GM18909 (cell line): ENCODE data around the gene NECTIN2.
A peak's percentile ranks its signal among the peaks of the same experiment; 100 is the strongest.
"Not testable (repeated sequence)": the region's sequence is repeated elsewhere in the genome, so short reads cannot be mapped to it uniquely, and the experiment has no call there.

Experiments
- ATAC-seq: cut with Tn5 transposase; IDR thresholded peaks from one replicate; pipeline ENCODE4 v1.9.1; 2021; ENCODE audit warnings: mild to moderate bottlenecking; ENCODE audit not compliant: unreplicated experiment, poor library complexity

The NECTIN2 gene

GRCh38 chr19:44903602-44904425 lies 57.7 kb downstream of the NECTIN2 start:
- peak; percentile 47 for ATAC-seq

DNA sequence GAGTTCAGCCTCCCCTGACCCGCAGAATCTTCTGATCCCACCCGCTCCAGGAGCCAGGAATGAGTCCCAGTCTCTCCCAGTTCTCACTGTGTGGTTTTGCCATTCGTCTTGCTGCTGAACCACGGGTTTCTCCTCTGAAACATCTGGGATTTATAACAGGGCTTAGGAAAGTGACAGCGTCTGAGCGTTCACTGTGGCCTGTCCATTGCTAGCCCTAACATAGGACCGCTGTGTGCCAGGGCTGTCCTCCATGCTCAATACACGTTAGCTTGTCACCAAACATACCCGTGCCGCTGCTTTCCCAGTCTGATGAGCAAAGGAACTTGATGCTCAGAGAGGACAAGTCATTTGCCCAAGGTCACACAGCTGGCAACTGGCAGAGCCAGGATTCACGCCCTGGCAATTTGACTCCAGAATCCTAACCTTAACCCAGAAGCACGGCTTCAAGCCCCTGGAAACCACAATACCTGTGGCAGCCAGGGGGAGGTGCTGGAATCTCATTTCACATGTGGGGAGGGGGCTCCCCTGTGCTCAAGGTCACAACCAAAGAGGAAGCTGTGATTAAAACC lies 58.4 kb downstream of the NECTIN2 start:
- no peak for ATAC-seq

DNA sequence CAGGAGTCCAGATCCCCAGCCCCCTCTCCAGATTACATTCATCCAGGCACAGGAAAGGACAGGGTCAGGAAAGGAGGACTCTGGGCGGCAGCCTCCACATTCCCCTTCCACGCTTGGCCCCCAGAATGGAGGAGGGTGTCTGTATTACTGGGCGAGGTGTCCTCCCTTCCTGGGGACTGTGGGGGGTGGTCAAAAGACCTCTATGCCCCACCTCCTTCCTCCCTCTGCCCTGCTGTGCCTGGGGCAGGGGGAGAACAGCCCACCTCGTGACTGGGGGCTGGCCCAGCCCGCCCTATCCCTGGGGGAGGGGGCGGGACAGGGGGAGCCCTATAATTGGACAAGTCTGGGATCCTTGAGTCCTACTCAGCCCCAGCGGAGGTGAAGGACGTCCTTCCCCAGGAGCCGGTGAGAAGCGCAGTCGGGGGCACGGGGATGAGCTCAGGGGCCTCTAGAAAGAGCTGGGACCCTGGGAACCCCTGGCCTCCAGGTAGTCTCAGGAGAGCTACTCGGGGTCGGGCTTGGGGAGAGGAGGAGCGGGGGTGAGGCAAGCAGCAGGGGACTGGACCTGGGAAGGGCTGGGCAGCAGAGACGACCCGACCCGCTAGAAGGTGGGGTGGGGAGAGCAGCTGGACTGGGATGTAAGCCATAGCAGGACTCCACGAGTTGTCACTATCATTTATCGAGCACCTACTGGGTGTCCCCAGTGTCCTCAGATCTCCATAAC lies 59.5 kb downstream of the NECTIN2 start, which contains the start of gene APOE:
Gene APOE, plus strand, starts transcription at position 360 of the 724 bp plus-strand sequence. CDS start 829 bp downstream, outside the sequence.
- no peak for ATAC-seq

- no peak for ATAC-seq
These were observed 61.5 kb downstream of the NECTIN2 start for GRCh38 chr19:44907613-44908012.

DNA sequence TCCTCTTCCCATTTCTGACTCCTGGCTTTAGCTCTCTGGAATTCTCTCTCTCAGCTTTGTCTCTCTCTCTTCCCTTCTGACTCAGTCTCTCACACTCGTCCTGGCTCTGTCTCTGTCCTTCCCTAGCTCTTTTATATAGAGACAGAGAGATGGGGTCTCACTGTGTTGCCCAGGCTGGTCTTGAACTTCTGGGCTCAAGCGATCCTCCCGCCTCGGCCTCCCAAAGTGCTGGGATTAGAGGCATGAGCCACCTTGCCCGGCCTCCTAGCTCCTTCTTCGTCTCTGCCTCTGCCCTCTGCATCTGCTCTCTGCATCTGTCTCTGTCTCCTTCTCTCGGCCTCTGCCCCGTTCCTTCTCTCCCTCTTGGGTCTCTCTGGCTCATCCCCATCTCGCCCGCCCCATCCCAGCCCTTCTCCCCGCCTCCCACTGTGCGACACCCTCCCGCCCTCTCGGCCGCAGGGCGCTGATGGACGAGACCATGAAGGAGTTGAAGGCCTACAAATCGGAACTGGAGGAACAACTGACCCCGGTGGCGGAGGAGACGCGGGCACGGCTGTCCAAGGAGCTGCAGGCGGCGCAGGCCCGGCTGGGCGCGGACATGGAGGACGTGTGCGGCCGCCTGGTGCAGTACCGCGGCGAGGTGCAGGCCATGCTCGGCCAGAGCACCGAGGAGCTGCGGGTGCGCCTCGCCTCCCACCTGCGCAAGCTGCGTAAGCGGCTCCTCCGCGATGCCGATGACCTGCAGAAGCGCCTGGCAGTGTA lies 62.2 kb downstream of the NECTIN2 start:
- ATAC-seq = no peak

- no peak for ATAC-seq
These were observed 62.8 kb downstream of the NECTIN2 start for GRCh38 chr19:44908836-44909261.

DNA sequence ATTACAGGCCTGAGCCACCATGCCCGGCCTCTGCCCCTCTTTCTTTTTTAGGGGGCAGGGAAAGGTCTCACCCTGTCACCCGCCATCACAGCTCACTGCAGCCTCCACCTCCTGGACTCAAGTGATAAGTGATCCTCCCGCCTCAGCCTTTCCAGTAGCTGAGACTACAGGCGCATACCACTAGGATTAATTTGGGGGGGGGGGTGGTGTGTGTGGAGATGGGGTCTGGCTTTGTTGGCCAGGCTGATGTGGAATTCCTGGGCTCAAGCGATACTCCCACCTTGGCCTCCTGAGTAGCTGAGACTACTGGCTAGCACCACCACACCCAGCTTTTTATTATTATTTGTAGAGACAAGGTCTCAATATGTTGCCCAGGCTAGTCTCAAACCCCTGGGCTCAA lies 63.7 kb downstream of the NECTIN2 start:
- ATAC-seq = no peak

DNA sequence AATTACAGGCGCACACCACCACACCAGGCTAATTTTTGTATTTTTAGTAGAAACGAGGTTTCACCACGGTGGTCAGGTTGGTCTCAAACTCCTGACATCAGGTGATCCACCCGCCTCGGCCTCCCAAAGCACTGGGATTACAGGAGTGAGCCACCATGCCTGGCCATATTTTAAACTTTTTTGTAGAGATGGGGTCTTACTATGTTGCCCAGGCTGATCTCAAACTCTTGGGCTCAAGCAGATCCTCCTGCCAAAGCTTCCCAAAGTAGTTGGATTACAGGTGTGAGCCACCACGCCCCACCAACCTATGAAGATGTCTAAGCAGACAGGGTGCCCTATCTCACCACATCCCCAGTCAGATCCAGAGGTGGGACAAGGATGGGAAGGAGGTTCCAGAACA lies 65.8 kb downstream of the NECTIN2 start:
- ATAC-seq = not testable (repeated sequence)

GRCh38 chr19:44912854-44913253 lies 66.8 kb downstream of the NECTIN2 start:
- no peak for ATAC-seq

DNA sequence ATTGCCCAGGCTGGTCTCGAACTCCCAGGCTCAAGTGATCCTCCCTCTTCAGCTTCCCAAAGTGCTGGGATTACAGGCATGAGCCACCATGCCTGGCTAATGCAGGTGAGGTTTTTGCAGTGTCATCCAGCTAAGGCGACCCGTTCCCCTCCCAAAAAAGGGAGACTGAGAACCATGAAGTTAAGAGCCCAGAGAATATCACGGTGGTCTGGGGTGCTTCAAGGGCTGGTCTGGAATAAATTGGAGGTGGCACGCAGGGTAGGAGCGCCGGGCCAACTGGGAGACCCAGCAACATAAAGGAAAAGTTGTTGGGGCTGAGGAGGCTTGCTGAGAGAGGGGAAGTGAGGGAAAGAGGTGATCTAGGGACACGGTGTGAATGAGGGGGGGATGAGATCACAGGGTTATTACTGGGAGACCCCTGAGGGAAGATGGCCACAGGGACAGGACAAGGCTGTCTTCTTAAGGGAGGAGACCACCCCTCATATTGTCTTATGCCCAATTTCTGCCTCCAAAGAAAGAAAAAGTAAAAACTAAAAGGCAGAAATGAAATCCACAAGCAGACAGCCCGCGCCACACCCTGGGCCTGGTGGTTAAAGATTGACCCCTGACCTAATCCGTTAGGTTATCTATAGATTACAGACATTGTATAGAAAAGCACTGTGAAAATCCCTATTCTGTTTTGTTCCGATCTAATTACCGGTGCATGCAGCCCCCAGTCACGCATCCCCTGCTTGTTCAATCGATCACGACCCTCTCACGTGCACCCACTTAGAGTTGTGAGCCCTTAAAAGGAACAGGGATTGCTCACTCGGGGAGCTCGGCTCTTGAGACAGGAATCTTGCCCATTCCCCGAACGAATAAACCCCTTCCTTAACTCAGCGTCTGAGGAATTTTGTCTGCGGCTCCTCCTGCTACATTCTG lies 67.7 kb downstream of the NECTIN2 start:
- ATAC-seq = not testable (repeated sequence)

DNA sequence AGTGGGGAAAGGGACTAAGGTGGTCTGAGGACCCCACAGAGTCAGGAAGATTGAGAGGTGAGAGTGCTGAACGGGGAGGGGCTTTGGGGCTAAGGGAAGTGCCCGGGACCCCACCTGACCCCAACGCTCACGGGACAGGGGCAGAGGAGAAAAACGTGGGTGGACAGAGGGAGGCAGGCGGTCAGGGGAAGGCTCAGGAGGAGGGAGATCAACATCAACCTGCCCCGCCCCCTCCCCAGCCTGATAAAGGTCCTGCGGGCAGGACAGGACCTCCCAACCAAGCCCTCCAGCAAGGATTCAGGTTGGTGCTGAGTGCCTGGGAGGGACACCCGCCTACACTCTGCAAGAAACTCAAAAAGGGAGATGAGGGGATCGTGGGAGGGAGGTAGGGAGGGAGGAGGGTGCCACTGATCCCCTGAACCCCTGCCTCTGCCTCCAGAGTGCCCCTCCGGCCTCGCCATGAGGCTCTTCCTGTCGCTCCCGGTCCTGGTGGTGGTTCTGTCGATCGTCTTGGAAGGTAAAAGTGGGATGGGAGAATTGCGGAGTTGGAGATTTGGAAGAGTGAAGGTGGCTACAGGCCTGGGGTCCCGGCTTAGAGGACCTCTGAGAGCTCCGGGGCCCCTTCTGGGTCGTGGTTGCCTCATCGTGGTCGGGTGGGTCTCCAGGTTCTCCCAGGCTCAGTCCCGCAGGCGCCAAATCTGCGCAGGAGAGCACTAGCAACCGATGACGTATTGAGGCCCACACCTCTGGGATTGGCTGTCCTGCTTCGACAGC lies 68.5 kb downstream of the NECTIN2 start, which contains the start of gene APOC1:
Gene APOC1, plus strand, starts transcription at position 176 of the 774 bp plus-strand sequence. Its CDS starts 284 bp downstream, at position 460.
- peak; percentile 86 for ATAC-seq

DNA sequence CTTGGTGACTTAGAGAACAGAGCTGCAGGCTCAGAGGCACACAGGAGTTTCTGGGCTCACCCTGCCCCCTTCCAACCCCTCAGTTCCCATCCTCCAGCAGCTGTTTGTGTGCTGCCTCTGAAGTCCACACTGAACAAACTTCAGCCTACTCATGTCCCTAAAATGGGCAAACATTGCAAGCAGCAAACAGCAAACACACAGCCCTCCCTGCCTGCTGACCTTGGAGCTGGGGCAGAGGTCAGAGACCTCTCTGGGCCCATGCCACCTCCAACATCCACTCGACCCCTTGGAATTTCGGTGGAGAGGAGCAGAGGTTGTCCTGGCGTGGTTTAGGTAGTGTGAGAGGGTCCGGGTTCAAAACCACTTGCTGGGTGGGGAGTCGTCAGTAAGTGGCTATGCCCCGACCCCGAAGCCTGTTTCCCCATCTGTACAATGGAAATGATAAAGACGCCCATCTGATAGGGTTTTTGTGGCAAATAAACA lies 78.2 kb downstream of the NECTIN2 start:
- ATAC-seq = no peak

GRCh38 chr19:44925114-44925891 lies 79.2 kb downstream of the NECTIN2 start:
- no peak for ATAC-seq

DNA sequence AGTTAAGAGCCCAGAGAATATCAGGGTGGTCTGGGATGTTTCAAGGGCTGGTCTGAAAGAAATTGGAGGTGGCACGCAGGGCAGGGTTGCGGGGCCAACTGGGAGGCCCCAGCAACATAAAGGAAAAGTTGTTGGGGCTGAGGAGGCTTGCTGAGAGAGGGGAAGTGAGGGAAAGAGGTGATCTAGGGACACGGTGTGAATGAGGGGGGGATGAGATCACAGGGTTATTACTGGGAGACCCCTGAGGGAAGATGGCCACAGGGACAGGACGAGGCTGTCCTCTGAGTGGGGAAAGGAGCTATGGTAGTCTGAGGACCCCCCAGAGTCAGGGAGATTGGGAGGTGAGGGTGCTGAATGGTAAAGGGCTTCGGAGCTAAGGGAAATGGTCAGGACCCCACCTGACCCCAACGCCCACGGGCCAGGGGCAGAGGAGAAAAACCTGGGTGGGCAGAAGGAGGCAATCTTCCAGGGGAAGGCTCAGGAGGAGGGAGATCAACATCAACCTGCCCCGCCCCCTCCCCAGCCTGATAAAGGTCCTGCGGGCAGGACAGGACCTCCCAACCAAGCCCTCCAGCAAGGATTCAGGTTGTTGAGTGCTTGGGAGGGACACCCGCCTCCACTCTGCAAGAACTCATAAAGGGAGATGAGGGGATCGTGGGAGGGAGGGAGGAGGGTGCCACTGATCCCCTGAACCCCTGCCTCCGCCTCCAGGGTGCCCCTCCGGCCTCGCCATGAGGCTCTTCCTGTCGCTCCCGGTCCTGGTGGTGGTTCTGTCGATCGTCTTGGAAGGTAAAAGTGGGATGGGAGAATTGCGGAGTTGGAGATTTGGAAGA lies 80.4 kb downstream of the NECTIN2 start:
- ATAC-seq = not testable (repeated sequence)

DNA sequence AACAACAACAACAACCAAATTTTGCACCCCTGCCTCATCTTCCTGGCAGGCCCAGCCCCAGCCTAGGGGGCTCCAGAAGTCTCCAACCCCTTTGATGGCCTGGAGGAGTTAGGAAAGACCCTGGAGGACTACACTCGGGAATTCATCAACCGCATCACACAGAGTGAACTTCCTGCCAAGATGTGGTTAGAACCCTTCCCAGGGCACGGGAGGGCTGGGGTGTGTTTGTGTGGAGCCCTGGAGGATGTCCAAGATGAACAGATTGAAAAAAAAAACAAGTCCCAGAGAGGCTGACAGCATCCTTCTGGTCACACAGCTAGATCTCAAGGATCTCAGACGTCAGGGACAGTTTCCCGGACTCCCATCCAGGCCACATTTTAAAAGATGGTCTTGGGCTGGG lies 81.6 kb downstream of the NECTIN2 start:
- ATAC-seq = no peak

GRCh38 chr19:44930088-44930487 lies 84.0 kb downstream of the NECTIN2 start:
- no peak for ATAC-seq

DNA sequence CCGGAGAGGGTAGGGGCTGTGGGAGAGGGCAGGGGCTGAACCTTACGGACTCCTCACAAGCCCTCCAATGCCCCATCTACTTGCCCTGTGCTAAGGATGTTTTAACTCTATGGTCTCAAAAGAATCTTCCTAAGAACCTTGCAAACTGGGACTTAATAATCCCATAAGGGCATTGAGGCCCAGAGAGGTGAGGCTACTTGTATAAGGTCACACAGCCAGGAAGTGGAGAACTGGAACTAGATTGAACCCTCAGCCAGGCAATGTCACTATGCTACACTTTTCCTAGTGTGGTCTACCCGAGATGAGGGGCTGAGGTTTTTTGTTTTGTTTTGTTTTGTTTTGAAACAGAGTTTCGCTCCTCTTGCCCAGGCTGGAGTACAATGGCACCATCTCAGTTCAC lies 85.4 kb downstream of the NECTIN2 start:
- no peak for ATAC-seq
